AG09309 (cell line): ENCODE measurements around the gene PEX7.
A peak's percentile ranks its signal among the peaks of the same experiment; 100 is the strongest.
"Not testable (repeated sequence)": the region's sequence is repeated elsewhere in the genome, so short reads cannot be mapped to it uniquely, and the experiment has no call there.

Experiments
- DNase-seq: peaks from one replicate; pipeline ENCODE4 v3.0.0-alpha.2; 2010; ENCODE audit warnings: low read depth
- H3K4me3 ChIP-seq: 2 replicates; pipeline ENCODE4 v1.5.1; 2011; ENCODE audit warnings: mild to moderate bottlenecking, low read depth, low read length, moderate library complexity; ENCODE audit not compliant: control insufficient read depth
- CTCF ChIP-seq: IDR thresholded peaks from 2 replicates; pipeline ENCODE4 v1.5.1; 2011; ENCODE audit warnings: mild to moderate bottlenecking, low read depth, low read length, inconsistent platforms; ENCODE audit not compliant: insufficient read depth, control insufficient read depth; ENCODE audit errors: missing control alignments

Gene PEX7

GRCh38 chr6:136784271-136784664, 38.1 kb upstream of the PEX7 start:
- no peak overlapping the region for H3K4me3 ChIP-seq
- TF ChIP-seq CTCF: no peak
- DNase-seq: no peak

- no peak overlapping the region for H3K4me3 ChIP-seq
- no peak for DNase-seq
- no peak for TF ChIP-seq CTCF
Observed at GRCh38 chr6:136784910-136785746, 37.3 kb upstream of the PEX7 start.

- H3K4me3 ChIP-seq: no peak overlapping the region
- no peak for TF ChIP-seq CTCF
- DNase-seq: no peak
Observed at GRCh38 chr6:136786658-136787057, 35.7 kb upstream of the PEX7 start.

GRCh38 chr6:136787726-136788068, 34.7 kb upstream of the PEX7 start:
- no peak for TF ChIP-seq CTCF
- DNase-seq: no peak
- no peak overlapping the region for H3K4me3 ChIP-seq

GRCh38 chr6:136788069-136788902, 34.1 kb upstream of the PEX7 start:
- TF ChIP-seq CTCF: no peak
- peak; percentile 51 for DNase-seq
- H3K4me3 ChIP-seq: no peak overlapping the region

GRCh38 chr6:136789440-136789839, 33.0 kb upstream of the PEX7 start:
- H3K4me3 ChIP-seq, DNase-seq: not testable (repeated sequence)

- no peak for TF ChIP-seq CTCF
- H3K4me3 ChIP-seq: peak overlapping the region; percentile 98
- DNase-seq: no peak
Observed at GRCh38 chr6:136790411-136791295, 31.7 kb upstream of the PEX7 start.
